Measurements from ENCODE around the gene FAM20C.
"Not testable (repeated sequence)": the region's sequence is repeated elsewhere in the genome, so short reads cannot be mapped to it uniquely, and the experiment has no call there.

FAM20C gene

DNA sequence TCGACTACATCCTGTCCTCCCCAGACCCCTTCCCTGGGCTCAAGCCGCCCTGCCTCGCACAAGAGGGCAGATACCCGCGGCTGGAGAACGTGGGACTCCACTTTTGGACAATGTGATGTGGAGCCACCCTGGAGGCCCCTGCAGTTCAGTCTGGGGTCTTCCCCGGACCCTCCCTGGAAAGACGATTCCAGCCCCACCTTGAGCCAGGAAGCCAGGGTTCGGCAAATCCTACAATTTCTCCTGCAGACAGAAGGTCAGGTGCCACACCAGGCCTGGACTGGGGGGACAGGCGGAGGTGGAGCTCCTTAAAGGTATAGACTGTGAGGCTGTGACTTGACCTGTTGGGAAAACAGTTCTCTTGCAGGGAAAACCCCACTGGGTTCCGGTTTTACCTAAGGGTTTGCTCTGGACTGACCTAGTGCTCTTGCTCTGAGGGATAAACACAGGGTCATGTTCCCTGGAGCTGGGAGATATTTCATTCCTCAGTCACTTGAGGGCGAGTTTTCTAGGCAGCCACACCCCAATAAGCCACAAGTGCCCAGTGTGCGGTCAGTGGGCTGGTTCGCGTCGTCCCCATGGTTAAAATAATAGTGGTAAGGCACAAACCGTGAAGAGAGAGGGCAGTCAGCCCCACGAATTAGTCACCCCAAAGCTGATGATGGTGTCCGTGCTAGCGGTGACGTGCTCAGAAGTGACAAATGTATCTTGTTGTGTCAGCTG, 99.2 kb downstream of the FAM20C start:
- H3K27ac Mint-ChIP-seq: no peak overlapping the region
- H3K27me3 Mint-ChIP-seq: peaks cover 10% of the 10 kb centered on the region
- ATAC-seq (ENCODE audit: low read depth): no peak
- no peaks in the 10 kb centered on the region for H3K4me1 Mint-ChIP-seq
- H3K36me3 Mint-ChIP-seq: no peaks in the 10 kb centered on the region
- no peak for DNase-seq (ENCODE audit: low spot score in 2 of 2)
- no peak overlapping the region for H3K4me3 Mint-ChIP-seq
- no peaks in the 10 kb centered on the region for H3K9me3 Mint-ChIP-seq

GRCh38 chr7:292226-292625, 99.9 kb downstream of the FAM20C start:
- Mint-ChIP-seq H3K4me1 (no peaks in the 10 kb centered on the region), H3K9me3 (no peaks in the 10 kb centered on the region), H3K27ac (no peak overlapping the region), H3K36me3 (no peaks in the 10 kb centered on the region), H3K4me3 (no peak overlapping the region), H3K27me3 (peaks cover 11% of the 10 kb centered on the region)
- DNase-seq (ENCODE audit: low spot score in 2 of 2) (no peak), ATAC-seq (ENCODE audit: low read depth) (no peak)

- Mint-ChIP-seq H3K36me3 (no peaks in the 10 kb centered on the region), H3K27me3 (peaks cover 10% of the 10 kb centered on the region), H3K9me3 (no peaks in the 10 kb centered on the region), H3K4me3 (no peak overlapping the region), H3K4me1 (no peaks in the 10 kb centered on the region), H3K27ac (no peak overlapping the region)
- ATAC-seq (ENCODE audit: low read depth) (no peak), DNase-seq (ENCODE audit: low spot score in 2 of 2) (no peak)
Observed at GRCh38 chr7:292826-293225, 100.5 kb downstream of the FAM20C start.

GRCh38 chr7:293681-294439, 101.5 kb downstream of the FAM20C start:
- ATAC-seq (ENCODE audit: low read depth) (no peak), DNase-seq (ENCODE audit: low spot score in 2 of 2) (no peak)
- Mint-ChIP-seq H3K9me3 (no peaks in the 10 kb centered on the region), H3K27ac (no peak overlapping the region), H3K4me3 (no peak overlapping the region), H3K4me1 (no peaks in the 10 kb centered on the region), H3K36me3 (no peaks in the 10 kb centered on the region), H3K27me3 (peaks cover 10% of the 10 kb centered on the region)

- no peak for ATAC-seq (ENCODE audit: low read depth)
- H3K4me3 Mint-ChIP-seq: no peak overlapping the region
Observed at GRCh38 chr7:294440-295154, 102.2 kb downstream of the FAM20C start.

DNA sequence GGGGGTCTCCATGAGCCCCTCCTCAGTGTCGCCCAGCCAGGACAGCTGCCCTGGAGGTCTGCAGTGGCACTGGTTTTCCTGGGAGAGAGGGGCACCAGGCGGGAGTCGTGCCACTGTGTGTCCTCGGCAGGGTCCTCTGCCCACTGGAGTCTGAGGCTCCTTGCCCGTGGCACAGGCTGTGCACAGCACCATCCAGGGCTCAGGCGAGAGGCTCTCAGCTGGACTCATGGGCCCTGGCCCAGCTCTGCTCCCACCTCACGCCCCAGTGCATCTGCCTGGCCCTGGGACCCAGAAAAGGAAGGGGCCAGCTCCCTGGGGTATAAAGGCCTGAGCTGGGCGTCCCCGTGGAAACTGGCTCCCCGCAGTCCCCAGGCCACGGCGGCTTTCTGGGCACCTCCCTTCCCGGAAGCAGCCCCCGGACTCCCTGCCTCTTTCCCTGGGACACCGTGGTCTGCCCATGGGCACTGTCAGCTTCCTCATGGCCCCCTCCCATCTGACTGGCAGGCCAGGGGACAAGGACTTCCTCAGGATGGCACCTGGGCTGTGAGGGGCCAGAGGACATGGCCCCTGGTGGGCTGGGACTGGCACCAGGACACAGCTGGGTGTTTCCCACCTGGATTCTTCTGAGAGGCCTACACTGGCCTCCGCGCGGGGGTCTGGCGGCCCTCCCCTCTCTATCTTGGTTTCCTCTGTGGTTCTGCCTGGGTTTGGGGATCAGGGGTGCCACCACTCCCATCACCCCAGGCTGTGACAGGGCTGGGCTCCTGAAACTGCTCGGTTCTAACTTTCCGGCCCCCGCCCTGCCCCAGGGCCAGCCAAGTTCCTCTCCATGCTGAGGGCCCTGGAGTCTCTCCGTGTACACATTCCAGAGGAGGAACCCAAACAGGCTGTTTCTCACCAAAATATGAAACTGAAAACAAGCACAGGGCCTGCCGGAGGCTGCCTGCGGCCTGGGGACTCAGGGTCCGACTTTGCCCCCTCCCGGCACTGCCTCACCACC, 103.1 kb downstream of the FAM20C start:
- Mint-ChIP-seq H3K4me1 (no peaks in the 10 kb centered on the region), H3K36me3 (no peaks in the 10 kb centered on the region), H3K9me3 (no peaks in the 10 kb centered on the region), H3K4me3 (no peak overlapping the region), H3K27ac (no peak overlapping the region), H3K27me3 (peaks cover 8% of the 10 kb centered on the region)
- ATAC-seq (ENCODE audit: low read depth): no peak
- DNase-seq (ENCODE audit: low spot score in 2 of 2): no peak

More at GRCh38 chr7:294440-295154, 102.2 kb downstream of the FAM20C start:
- Mint-ChIP-seq H3K9me3 (no peaks in the 10 kb centered on the region), H3K27me3 (peaks cover 8% of the 10 kb centered on the region), H3K4me1 (no peaks in the 10 kb centered on the region), H3K36me3 (no peaks in the 10 kb centered on the region), H3K27ac (no peak overlapping the region)
- DNase-seq (ENCODE audit: low spot score in 2 of 2): no peak

DNA sequence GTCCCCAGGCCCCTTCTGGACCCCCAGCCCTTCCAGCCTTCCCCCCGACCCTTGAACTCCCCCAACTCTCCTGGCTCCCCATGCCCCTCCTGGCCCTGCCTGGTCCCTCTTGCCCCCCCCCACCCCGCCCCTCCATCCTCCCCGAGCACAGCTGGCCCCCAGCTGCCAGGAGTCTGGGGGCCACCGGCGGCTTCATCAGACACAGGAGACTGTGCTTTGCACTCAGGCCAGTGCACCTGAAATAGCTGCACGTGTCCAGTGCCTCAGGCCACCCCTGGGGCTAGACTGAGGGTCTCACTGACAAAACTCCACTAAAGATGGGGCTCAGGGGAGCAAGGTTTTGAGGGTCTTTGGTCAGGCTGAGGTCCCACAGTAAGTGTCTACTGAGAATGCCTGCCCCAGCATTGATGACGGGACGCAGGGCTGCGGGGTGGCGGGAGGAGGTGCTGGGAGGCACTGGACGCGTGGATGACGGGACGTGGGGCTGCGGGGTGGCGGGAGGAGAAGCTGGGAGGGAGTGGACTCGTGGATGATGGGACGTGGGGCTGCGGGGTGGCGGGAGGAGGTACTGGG, 104.1 kb downstream of the FAM20C start:
- Mint-ChIP-seq H3K27me3 (peaks cover 8% of the 10 kb centered on the region), H3K36me3 (no peaks in the 10 kb centered on the region), H3K4me1 (no peaks in the 10 kb centered on the region), H3K4me3 (no peak overlapping the region), H3K9me3 (no peaks in the 10 kb centered on the region), H3K27ac (no peak overlapping the region)
- no peak for ATAC-seq (ENCODE audit: low read depth)
- no peak for DNase-seq (ENCODE audit: low spot score in 2 of 2)

DNA sequence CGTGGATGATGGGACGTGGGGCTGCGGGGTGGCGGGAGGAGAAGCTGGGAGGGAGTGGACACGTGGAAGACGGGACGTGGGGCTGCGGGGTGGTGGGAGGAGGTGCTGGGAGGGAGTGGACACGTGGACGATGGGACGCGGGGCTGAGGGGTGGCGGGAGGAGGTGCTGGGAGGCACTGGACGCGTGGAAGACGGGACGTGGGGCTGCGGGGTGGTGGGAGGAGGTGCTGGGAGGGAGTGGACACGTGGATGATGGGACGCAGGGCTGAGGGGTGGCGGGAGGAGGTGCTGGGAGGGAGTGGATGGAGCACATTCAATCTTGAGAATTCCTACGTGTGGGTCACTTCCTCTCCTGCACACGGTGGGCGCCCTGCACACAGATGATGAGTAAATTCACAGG, 104.8 kb downstream of the FAM20C start:
- DNase-seq (ENCODE audit: low spot score in 2 of 2); H3K9me3 Mint-ChIP-seq; H3K27me3 Mint-ChIP-seq; H3K4me1 Mint-ChIP-seq; H3K36me3 Mint-ChIP-seq; H3K4me3 Mint-ChIP-seq; H3K27ac Mint-ChIP-seq; ATAC-seq (ENCODE audit: low read depth): not testable (repeated sequence)

DNA sequence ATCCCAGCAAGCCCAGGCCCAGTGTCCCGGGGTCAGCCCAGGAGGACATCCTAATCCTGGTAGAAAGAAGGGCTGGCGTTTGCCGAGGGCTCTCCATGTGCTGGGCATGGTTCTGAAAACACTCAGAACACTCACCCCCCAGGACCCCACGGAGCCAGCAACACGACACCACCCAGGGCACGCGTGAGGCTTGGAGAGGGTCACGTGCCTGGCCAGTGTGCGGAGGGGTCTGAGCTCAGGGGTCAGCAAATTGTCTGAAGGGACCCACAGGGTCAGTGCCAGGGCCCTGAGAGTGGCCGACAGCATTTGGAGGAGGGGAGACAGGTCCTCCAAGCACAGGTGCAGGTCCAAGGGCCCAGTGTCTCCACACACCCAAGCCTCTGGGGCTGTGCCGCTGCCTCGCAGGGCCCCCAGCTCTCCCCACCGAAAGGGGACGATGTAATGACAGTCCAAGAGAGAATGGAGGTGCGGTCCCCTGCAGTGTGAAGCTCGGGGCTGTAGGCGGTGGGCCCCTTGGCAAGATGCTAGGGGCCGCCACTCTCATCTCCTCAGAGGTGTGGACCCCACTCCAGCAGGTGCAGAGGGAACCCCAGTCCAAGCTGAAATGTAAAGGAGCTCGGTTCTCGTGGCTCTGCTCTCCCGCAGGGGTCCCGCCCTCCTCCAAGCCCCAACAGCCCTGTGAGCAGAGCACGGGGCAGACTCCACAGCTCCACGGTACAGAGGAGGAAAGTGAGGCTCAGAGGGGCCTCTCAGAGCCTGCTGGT, 105.4 kb downstream of the FAM20C start:
- Mint-ChIP-seq H3K27ac (no peak overlapping the region), H3K4me1 (no peaks in the 10 kb centered on the region), H3K9me3 (no peaks in the 10 kb centered on the region), H3K4me3 (no peak overlapping the region), H3K27me3 (peaks cover 3% of the 10 kb centered on the region), H3K36me3 (no peaks in the 10 kb centered on the region)
- ATAC-seq (ENCODE audit: low read depth): no peak
- no peak for DNase-seq (ENCODE audit: low spot score in 2 of 2)

DNA sequence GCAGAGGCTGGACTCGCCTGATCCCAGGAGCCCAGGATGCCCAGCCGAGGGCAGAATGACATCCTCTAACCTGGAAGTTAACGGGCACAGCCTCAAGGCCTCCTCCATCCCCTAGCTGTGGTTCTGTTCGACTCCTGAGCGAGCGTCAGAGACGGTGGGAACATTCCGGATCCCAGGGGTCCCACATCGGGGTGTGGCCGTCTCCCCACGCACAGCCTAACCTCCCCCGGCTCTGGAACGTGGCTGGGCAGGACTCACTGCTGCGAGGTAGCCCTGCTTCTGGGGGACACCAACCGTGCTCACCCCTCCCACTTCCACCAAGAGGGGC, 106.0 kb downstream of the FAM20C start:
- Mint-ChIP-seq H3K27me3 (peaks cover 3% of the 10 kb centered on the region), H3K4me1 (no peaks in the 10 kb centered on the region), H3K9me3 (no peaks in the 10 kb centered on the region), H3K36me3 (no peaks in the 10 kb centered on the region), H3K27ac (no peak overlapping the region), H3K4me3 (no peak overlapping the region)
- ATAC-seq (ENCODE audit: low read depth): no peak
- DNase-seq (ENCODE audit: low spot score in 2 of 2): no peak

DNA sequence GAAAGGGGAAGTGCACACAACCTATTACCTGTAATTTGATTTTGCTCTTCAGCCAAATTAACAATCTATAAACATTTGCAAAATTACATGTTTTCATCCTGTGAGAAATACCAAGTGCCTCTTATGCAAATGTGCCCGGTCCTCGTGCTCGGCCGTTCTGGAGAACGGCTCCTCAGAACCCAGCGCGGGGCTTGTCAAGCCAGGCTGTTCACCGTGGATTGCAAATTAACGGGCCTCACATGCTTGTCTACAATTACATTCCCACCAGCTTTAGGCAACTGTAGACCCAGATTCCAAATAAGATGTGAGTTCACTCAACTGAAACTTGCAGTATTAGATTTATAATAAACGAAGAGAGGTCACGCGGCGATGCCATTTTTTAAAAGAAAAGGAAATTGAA, 106.4 kb downstream of the FAM20C start:
- Mint-ChIP-seq H3K36me3 (no peaks in the 10 kb centered on the region), H3K27ac (no peak overlapping the region), H3K4me3 (no peak overlapping the region), H3K4me1 (no peaks in the 10 kb centered on the region), H3K9me3 (no peaks in the 10 kb centered on the region), H3K27me3 (peaks cover 3% of the 10 kb centered on the region)
- no peak for ATAC-seq (ENCODE audit: low read depth)
- no peak for DNase-seq (ENCODE audit: low spot score in 2 of 2)

DNA sequence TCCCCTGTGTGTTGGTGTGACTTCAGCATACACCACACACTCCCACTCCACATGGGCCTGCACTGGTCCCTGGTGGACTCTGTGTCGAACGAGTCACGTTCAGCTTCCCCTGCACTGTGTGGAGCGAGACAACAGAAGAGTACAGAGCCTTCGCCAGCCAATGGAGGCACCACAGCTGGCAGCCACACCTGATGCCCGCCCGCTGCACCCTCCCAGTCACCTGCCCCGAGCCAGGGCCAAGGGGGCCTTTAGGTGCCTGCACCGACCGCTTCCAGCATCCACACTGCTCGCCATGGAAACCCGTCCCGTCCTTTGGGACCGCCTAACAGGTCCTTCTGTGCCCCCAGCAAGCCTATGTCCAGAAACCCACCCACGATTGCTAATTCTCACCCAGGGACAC, 106.8 kb downstream of the FAM20C start:
- H3K4me1 Mint-ChIP-seq: no peaks in the 10 kb centered on the region
- peaks cover 3% of the 10 kb centered on the region for H3K27me3 Mint-ChIP-seq
- H3K4me3 Mint-ChIP-seq: no peak overlapping the region
- H3K27ac Mint-ChIP-seq: no peak overlapping the region
- DNase-seq (ENCODE audit: low spot score in 2 of 2) (no peak), ATAC-seq (ENCODE audit: low read depth) (no peak)
- H3K36me3 Mint-ChIP-seq: no peaks in the 10 kb centered on the region
- H3K9me3 Mint-ChIP-seq: no peaks in the 10 kb centered on the region

DNA sequence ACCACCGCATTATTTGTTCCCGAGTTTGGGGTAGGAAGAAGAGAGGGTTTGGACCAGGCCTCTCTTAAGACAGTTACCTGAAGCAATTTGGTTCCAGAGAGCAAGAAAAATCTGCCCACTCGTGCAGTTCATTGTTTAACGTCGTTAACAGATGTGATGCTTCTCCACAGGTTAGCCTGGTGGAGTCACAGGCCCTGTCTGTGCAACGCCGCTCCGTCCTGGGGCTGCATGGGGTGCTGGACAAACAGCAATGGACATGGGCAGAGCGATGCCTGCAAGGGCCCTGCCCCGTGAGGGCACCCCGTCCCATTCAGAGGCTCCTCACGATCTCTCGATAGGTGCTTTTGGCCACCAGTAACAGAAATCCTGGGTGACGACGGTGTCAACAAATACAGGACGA, 107.3 kb downstream of the FAM20C start:
- peaks cover 3% of the 10 kb centered on the region for H3K9me3 Mint-ChIP-seq
- ATAC-seq (ENCODE audit: low read depth): no peak
- peaks cover 6% of the 10 kb centered on the region for H3K27me3 Mint-ChIP-seq
- no peaks in the 10 kb centered on the region for H3K36me3 Mint-ChIP-seq
- no peak for DNase-seq (ENCODE audit: low spot score in 2 of 2)
- no peak overlapping the region for H3K4me3 Mint-ChIP-seq
- H3K27ac Mint-ChIP-seq: no peak overlapping the region
- H3K4me1 Mint-ChIP-seq: peaks cover 2% of the 10 kb centered on the region
